Measurements from ENCODE around the gene GSTA4.
"Not testable (repeated sequence)": the region's sequence is repeated elsewhere in the genome, so short reads cannot be mapped to it uniquely, and the experiment has no call there.

GSTA4 gene

GRCh38 chr6:53011979-53012378, 16.9 kb upstream of the GSTA4 start:
- DNase-seq: no peak

GRCh38 chr6:53010504-53010903, 15.4 kb upstream of the GSTA4 start:
- no peak for DNase-seq

- no peak for DNase-seq
Observed at GRCh38 chr6:53009511-53009910, 14.4 kb upstream of the GSTA4 start.

- DNase-seq: no peak
Observed at GRCh38 chr6:53009056-53009455, 14.0 kb upstream of the GSTA4 start.

- not testable (repeated sequence) for DNase-seq
Observed at GRCh38 chr6:53008192-53008687, 13.2 kb upstream of the GSTA4 start.

- DNase-seq: no peak
Observed at GRCh38 chr6:53005663-53006250, 10.7 kb upstream of the GSTA4 start.

- DNase-seq: no peak
Observed at GRCh38 chr6:52999456-52999855, 4.4 kb upstream of the GSTA4 start.

- no peak for DNase-seq
Observed at GRCh38 chr6:52998603-52999002, 3.5 kb upstream of the GSTA4 start.

GRCh38 chr6:52995913-52996645, 995 bp upstream of the GSTA4 start:
- DNase-seq: peak; percentile 11 to 17

- peak; percentile 21 to 22 for DNase-seq
Observed at GRCh38 chr6:52994839-52995088, 320 bp downstream of the GSTA4 start.

- no peak for DNase-seq
Observed at GRCh38 chr6:52994031-52994838, 849 bp downstream of the GSTA4 start.

GRCh38 chr6:52992980-52993920, 1.8 kb downstream of the GSTA4 start:
- DNase-seq: no peak

GRCh38 chr6:52990342-52990741, 4.7 kb downstream of the GSTA4 start:
- DNase-seq: no peak

GRCh38 chr6:52985228-52985627, 9.9 kb downstream of the GSTA4 start:
- no peak for DNase-seq

- DNase-seq: peak in 1 of 2 donors; percentile 23
Observed at GRCh38 chr6:52984247-52984646, 10.8 kb downstream of the GSTA4 start.

- no peak for DNase-seq
Observed at GRCh38 chr6:52983159-52983848, 11.8 kb downstream of the GSTA4 start.

- DNase-seq: no peak
Observed at GRCh38 chr6:52982680-52983079, 12.4 kb downstream of the GSTA4 start.

GRCh38 chr6:52981222-52981900, 13.7 kb downstream of the GSTA4 start:
- DNase-seq: no peak

GRCh38 chr6:52976591-52977035, 18.5 kb downstream of the GSTA4 start:
- no peak for DNase-seq

GRCh38 chr6:52976149-52976548, 18.9 kb downstream of the GSTA4 start:
- no peak for DNase-seq

- no peak for DNase-seq
Observed at GRCh38 chr6:52975580-52975979, 19.5 kb downstream of the GSTA4 start.

- no peak for DNase-seq
Observed at GRCh38 chr6:52972989-52973388, 22.1 kb downstream of the GSTA4 start.

All from activated CD4-positive, alpha-beta T cell treated with anti-CD3 and anti-CD28 coated beads for 4 hours (primary cell).